Right ventricle myocardium inferior (tissue), 1 donor: ENCODE measurements around the gene EIF2B4. TPM values are rescaled to one million over a fixed set of nuclear protein-coding genes. Genes with fewer than 3 reads are reported as not detected.

Experiments
- total RNA-seq: library from RNA; stranded (reverse); fragmentation: NEBNext Ultra II Directional; extraction: Animal tissue kit (Norgen Biotek cat#: 25700); gene quantifications from one replicate; pipeline ENCODE4 v1.2.1, GENCODE V29; 2021
- donor health status: DM: no; HTN: yes; CAD: no; lungs with severe emphysema.

Gene EIF2B4
- total RNA-seq, 1 donor from 2014 or later, result 40.3 TPM

Other genes starting within 250 kb of the EIF2B4 start
- gene ABHD1, start 246.5 kb downstream of the EIF2B4 start, total RNA-seq, result 2.4 TPM
- 54.5 TPM for gene PREB, start 235.7 kb downstream of the EIF2B4 start, total RNA-seq
- gene PRR30, start 230.9 kb downstream of the EIF2B4 start, total RNA-seq, result not detected
- 0.16 TPM for gene TCF23, start 221.3 kb downstream of the EIF2B4 start, total RNA-seq
- gene ATRAID, start 158.3 kb downstream of the EIF2B4 start, total RNA-seq, result 115 TPM
- gene SLC5A6, start 158.1 kb downstream of the EIF2B4 start, total RNA-seq, result 12.3 TPM
- gene CAD, start 153.0 kb downstream of the EIF2B4 start, total RNA-seq, result 9.4 TPM
- gene SLC30A3, start 107.3 kb downstream of the EIF2B4 start, total RNA-seq, result 10.1 TPM
- 1.9 TPM for gene DNAJC5G, start 94.9 kb downstream of the EIF2B4 start, total RNA-seq
- gene TRIM54, start 87.9 kb downstream of the EIF2B4 start, total RNA-seq, result 282 TPM
- gene UCN, start 61.9 kb downstream of the EIF2B4 start, total RNA-seq, result 0.84 TPM
- 48.0 TPM for gene MPV17, start 47.2 kb downstream of the EIF2B4 start, total RNA-seq
- gene GTF3C2, start 13.6 kb downstream of the EIF2B4 start, total RNA-seq, result 17.3 TPM
- gene SNX17, start 278 bp upstream of the EIF2B4 start, total RNA-seq, result 57.6 TPM
- 6.8 TPM for gene ZNF513, start 10.4 kb upstream of the EIF2B4 start, total RNA-seq
- 35.6 TPM for gene PPM1G, start 39.3 kb upstream of the EIF2B4 start, total RNA-seq
- gene NRBP1, start 58.3 kb upstream of the EIF2B4 start, total RNA-seq, result 58.4 TPM
- gene KRTCAP3, start 72.0 kb upstream of the EIF2B4 start, total RNA-seq, result 0.60 TPM
- 19.3 TPM for gene IFT172, start 119.4 kb upstream of the EIF2B4 start, total RNA-seq
- gene FNDC4, start 124.9 kb upstream of the EIF2B4 start, total RNA-seq, result 2.9 TPM
- gene GCKR, start 126.5 kb upstream of the EIF2B4 start, total RNA-seq, result not detected
- 18.3 TPM for gene ZNF512, start 212.7 kb upstream of the EIF2B4 start, total RNA-seq